Cerebellar nuclear complex (tissue), 1 donor: ENCODE results near the gene ITSN1.

Source experiments
- DNase-seq, 2 experiments: peaks; one replicate each; lab custom pipeline; 2025; lab: John Stamatoyannopoulos, UW

ITSN1 gene

DNA sequence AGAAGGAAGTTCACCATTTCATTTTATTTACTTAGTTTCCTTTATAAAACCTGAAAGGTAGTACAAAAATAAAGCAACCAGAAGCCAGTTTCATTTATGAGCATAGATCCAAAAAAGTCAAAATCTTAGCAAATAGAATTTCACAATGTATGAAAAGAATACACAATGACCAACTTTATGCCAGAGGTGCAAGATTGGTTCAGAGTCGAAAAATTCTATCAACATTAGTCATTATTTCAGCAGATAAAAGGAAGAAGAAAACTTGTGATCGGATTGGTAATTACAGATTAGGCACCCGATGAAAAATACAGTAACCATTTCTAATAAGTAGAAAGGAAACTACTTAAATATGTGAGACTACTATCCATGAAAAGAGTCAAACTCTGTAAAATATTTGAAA lies 89.1 kb downstream of the ITSN1 start:
- DNase-seq, result no peak

DNA sequence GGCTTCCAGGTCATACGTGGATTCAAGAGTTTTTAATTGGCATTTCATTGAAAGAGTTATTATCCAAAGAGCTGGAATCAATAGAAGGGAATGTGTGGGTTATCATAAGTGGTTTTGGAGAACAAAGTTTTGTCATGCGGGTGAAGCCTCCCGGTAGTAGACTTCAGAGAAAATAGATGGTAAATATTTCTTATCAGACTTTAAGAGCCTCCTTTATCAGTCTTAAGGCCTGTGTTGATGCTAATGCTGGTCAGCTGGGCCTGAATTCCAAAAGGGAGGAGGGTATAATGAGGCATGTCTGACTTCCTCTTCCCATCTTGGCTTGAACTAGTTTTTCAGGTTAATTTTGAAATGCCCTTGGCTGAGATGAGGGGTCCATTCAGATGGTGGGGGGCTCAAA lies 89.7 kb downstream of the ITSN1 start:
- DNase-seq, result no peak

DNA sequence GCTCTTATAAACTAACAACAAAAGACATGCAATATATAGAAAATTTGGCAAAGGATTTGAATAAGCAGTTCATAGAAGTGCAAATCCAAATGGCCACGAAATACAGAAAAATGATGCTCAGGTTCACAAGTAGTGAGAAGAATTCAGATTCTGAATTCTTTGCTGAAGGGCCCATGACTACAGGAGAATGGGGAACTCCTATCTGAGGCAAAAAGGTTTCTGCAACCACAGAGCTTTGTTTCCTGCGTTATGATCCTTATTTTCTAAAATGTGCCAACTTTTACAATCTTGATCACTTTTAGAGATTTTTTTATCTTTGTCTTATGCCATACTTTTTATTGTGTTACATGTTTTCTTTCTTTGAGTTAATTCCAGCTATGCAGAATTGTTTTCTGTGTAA lies 91.3 kb downstream of the ITSN1 start:
- no peak for DNase-seq

DNA sequence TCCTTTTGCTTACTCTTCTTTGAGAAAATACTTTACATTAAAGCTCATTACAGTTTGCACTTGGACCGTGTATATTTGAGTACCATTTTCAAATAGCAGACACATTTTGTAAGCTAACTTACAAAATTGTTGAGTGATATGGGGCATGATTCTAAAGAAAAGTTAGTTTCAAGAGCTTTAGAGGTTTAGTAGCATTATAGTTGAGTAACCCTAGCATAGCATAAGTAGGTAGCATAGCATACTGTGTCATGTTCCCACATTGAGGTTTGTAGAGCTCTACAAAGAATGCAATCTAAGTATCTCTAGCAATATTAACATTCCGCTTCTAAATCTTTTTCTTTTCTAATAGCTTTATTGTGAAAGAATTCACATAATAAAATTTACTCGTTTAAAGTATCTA lies 92.0 kb downstream of the ITSN1 start:
- no peak for DNase-seq

DNA sequence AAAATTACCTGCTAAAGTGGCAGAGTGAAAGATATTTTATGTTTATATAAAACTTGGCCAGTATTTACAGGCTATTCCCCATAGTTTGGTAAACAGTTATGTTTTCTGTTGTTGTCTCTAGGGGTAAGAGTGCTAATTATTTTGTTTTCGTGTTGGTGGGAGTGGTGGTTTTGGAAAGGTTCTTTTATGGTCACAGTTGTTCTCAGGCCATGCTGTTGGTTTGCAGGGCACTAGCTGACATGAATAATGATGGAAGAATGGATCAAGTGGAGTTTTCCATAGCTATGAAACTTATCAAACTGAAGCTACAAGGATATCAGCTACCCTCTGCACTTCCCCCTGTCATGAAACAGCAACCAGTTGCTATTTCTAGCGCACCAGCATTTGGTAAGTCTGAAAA lies 92.5 kb downstream of the ITSN1 start:
- DNase-seq, result no peak

DNA sequence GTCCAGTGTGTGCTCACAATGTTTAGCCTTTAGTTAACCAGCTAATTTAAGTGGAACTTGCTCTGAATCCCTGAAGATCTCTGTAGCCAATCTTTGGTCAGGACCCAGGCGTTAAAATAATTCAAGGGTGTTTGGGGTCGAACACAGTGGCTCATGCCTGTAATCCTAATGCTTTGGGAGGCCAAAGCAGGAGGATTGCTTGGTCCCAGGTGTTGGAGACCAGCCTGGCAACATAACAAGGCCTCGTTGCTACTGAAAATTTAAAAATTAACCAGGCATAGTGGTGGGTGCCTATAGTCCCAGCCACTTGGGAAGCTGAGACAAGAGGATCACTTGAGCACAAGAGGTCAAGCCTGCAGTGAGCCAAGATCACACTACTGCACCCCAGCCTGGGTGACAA lies 94.3 kb downstream of the ITSN1 start:
- DNase-seq, result no peak

DNA sequence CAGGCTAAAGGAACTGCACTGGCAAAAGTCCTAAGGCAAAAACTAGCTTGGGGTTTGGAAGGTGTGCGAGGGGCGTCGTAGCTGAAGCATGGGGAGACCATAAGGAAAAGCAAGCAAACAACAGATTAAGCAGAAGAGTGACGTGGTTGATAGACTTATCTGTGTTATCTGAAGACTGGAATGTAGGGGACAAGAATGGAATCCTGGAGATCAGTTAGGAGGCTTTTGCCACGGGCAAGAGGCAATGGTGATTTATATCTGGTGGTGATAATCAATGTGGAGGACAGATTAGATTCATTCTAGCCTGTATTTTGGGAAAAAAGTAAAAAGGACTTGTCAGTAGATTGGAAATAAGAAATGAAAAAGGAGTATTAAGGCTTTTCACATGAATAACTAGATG lies 97.4 kb downstream of the ITSN1 start:
- DNase-seq, result no peak

DNA sequence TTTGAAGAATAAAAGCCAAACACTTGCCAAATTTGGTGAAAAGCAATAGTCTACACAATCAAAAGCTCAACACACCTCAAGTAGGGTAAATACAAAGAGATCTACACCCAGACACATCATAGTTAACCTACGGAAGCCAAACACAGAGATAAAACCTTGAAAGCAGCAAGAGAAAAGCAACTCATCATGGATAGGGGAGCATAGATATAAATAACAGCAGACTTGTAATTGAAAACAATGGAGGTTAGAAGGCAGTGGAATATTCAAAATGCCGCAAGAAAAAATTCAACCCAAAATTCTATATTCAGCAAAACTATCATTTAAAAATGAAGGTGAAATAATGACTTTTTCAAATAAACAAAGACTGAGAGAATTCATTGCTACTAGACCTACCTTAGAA lies 105.1 kb downstream of the ITSN1 start:
- DNase-seq, result no peak

DNA sequence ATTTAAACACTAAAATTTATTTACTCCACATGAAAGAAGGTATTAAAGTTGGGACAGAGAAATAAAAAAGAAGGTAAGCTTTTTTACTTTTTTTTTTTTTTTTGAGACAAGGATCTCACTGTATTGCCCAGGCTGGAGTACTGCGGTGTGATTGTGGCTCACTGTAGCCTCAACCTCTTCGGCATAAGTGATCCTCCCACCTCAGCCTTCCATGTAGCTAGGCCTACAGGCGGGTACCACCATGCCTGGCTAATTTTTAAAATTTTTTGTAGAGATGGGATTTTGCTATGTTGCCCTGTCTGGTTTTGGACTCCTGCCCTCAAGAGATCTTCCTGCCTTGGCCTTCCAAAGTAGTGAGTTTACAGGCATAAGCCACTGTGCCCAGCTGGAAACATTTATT lies 106.6 kb downstream of the ITSN1 start:
- no peak for DNase-seq

DNA sequence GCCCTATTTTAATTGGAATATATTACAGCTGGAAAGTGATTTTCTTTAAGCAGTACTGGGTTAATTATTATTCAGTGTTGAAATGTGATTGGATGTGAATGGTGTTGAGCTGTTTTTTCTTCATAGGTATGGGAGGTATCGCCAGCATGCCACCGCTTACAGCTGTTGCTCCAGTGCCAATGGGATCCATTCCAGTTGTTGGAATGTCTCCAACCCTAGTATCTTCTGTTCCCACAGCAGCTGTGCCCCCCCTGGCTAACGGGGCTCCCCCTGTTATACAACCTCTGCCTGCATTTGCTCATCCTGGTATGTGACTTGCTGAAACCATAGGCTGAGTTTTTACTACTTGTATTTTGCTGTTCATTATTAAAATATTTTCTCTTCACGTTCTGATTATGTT lies 107.7 kb downstream of the ITSN1 start:
- no peak for DNase-seq

DNA sequence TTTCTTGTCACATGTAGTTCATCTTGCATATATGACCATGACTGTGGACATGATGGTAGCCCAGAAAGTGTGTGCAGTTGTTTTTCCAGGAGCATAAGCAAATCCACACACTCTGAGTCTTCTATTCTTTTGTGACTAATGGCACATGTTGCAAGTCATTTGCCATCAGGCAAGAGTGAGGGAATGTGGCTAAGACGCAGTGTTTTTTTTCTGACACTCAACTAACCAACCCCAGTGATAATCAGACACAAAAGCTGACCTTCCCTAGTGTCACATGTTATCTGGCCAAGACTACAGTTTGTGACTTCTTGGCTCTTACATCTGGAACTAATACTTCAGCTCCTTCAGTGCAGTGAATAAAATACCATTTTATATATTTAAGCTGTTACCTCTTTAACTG lies 108.8 kb downstream of the ITSN1 start:
- DNase-seq, result no peak

DNA sequence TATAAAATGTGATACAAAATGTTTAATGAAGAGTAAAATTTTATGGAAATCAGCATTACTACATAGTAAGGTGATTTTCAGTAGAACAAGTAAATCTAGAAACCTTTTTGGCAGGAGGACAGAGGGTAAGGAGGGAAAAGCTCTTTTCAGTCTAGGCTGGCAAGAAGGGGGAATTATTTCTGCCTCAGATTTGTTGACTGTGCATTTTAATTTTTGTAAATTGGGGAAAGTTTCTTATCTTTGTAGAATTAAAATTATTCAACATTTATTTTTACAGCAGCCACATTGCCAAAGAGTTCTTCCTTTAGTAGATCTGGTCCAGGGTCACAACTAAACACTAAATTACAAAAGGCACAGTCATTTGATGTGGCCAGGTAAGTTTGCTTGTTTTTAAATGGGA lies 109.2 kb downstream of the ITSN1 start:
- no peak for DNase-seq

DNA sequence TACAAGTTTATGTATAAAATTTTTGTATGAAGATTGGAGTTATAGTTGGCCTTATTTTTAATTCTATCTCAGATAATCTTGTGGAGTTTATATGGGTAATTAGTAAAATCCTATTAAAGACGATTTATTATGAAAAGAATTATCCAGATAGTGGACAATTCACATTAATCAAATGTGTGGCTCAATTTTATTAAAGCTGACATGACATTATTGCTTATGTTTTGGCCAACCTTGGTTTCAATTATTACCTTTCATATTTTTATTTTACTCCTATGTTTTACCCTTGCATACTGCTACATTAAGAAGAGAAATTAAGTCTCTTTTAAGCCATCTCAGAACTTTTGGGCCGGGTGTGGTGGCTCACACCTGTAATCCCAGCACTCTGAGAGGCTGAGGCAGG lies 110.0 kb downstream of the ITSN1 start:
- DNase-seq, result no peak

DNA sequence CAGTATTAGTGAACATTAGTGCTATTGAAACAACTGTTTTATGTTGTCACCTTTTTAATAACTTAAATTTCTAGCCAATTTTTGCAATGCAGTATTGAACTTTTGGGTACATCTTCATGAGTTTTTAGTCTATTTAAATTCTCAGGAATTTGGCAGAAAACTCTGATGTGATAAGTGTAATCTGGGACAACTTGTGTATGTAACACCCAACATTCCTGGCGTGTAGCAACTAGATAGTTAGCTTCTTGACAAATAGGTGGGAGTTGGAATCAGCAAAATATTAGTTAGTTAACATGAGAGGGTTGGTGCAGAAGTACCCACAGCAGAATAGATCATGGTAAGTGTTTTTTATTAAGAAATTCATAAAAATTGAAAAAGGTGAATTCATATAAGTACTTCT lies 111.6 kb downstream of the ITSN1 start:
- DNase-seq, result no peak

DNA sequence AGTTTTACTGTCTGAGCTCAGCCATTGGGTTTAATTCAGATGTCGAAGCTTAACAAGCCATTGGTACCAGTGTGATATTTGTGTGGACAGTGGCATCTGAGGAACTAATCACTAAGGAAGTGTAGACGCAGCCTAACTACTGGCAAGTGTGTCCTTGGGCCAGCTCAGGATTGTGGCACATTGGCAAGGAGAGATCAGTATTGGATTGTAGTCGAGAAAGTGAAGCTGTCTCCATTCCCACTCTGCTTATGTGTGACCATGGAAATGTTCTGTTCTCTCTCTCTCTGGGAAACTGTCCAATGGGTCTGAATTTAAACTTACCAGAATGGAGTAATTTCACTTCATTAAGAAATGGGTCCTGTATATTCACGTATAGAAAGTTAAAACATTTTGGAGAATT lies 112.2 kb downstream of the ITSN1 start:
- no peak for DNase-seq

DNA sequence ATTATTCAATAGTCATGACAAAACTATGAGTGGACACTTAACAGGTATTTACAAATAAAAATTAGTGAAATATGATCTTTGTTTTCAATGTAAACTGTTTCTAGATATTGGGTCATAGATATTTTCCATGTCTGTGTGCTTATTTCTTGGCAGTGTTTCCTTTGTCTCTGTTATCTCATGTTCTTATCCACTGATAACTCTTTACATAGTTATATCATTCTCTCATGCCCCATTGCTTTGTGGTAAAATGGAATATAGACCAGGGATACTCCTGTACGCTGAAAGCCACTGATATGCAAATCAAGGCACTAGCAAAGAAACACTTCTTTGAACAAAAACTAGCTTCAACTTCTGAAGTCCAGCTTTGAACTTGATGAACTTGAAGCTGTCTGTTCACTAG lies 113.1 kb downstream of the ITSN1 start:
- DNase-seq, result no peak

DNA sequence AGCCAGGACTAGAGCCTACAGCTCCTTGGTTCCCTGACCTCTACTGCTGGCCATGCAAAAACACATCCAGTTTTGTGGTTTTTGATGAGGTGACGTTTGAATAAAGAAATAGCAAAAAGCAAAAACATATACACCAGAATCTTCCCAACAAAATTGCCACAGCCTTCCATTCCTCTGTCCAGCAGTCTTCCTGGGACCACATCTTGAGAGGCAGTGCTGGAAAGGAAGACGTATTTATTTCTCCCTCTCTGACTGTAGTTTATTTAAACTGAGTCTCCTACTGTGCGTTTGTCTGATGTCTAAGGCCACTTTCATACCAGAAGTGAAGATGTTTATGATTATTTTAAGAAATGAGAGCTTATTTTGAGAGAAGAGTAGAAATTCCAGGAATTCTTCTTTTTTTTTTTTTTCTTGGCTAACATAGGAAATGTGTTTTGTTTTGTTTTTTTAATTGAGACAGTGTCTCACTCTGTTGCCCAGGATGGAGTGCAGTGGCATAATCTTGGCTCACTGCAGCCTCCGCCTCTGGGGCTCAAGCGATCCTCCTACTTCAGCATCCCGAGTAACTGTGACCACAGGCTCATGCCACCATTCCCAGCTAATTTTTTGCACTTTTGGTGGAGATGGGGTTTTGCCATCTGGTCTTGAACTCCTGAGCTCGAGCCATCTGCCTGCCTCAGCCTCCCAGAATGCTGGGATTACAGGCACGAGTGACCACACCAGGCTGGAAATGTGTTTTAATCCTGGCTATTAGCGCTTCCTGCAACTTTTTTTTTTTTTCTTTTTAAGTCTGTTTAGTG lies 118.5 kb downstream of the ITSN1 start:
- no peak for DNase-seq

DNA sequence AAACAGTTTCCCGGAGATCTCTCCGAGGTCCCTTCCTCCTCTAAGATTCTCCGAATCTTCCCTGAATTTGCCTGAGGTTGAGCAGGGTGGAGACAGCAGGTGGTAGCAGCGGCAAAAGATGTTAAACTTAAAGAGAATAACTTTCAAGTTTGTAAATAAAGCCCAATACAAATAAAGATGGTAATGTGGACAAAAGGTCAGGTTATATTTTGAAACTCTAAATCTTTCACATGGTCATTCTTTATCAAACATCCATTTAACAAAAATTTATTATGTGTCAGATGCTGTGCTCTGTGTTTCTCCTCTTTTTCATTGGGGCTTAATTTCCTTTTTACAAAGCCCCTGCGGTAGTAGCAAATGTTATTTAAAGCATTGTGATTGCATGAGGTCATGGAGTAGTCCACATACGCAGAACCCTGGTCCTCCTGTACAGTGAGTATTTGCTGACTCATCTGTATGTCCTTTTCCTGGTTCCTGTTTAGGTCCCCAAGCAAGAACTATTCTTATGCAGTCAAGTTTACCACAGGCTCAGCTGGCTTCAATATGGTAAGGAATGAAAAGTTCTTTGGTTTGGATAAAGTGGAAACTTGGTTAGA lies 119.2 kb downstream of the ITSN1 start:
- DNase-seq, result no peak

DNA sequence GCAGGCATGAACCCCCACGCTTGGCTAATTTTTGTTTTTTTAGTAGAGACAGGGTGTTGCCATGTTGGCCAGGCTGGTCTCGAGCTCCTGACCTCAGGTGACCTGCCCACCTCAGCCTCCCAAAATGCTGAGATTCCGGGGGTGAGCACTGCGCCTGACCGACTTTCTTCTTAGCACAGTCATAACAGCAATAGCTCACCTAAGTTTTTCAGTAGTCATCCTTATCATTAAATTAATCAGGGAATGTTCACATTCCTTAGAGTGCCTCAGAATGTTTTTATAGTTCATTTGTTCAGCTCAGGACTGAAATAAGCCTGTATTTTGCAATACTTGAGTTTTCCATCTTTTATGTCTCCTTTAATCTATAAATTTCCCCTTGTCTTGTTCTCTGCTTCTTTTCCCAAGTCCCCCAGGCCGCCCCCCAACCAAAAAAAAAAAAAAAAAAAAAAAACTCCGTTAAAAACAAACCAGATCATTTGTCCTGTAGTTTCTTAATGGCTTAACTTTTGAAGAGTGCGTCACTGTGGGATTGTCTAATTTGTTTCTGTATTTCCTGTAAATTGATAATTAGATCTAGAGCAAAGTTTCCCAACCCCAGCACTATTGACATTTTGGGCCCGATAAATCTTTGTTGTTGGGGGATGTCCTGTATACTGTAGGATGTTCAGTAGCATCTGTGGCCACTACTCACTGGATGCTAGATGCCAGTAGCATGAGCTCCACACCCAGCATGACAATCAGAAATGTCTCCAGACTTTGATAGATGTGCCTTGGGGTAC lies 120.7 kb downstream of the ITSN1 start:
- DNase-seq, result no peak

DNA sequence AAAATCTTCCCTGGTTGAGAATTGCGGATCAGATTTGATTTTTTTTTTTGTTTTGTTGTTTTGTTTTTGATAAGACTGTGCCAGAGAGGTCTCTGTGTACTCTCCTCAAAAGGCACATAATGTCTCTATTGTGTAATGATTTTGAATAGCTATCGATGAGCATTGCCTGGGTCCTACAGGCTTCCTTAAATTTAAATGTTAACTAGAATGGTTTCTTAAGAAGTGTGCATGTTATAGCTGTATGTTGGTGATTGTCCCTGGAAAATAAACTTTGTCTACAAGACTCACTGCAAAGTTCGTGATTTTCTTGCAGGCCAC lies 121.2 kb downstream of the ITSN1 start:
- no peak for DNase-seq

DNA sequence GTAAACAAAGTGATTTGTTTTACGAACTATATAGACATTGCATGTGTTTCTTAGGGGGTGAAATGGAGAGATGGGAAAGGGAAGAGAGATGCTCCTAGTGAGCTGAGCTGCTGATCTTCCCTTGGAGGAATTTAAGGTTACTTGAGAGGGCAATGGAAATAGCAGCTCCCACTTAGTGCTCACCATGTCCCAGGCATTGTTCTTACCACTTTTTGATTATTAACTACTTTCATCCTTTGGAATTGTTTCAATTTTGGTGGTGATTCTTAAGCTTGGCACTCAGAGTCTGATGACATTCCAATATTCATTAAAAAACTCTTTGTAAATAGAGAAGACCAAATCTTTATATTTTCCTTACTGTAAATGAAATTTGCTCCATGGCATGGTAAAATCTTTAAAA lies 124.9 kb downstream of the ITSN1 start:
- DNase-seq, result no peak

DNA sequence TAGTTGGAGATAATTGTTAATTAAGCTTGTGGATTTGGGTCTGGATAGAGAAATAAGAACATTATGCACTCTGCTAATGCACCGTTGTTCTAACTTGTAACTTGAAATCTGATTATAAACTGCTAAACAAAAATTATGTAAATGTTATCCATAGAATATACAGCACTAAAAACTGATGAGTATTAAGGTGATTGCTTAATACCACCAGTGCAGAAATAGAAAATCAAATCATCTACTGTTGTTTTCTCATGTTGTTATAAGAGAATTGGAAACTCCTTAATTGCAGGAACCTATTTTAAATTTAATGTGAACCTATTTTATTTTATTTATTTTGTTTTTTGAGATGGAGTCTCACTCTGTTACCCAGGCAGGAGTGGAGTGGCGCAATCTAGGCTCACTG lies 125.7 kb downstream of the ITSN1 start:
- no peak for DNase-seq

DNA sequence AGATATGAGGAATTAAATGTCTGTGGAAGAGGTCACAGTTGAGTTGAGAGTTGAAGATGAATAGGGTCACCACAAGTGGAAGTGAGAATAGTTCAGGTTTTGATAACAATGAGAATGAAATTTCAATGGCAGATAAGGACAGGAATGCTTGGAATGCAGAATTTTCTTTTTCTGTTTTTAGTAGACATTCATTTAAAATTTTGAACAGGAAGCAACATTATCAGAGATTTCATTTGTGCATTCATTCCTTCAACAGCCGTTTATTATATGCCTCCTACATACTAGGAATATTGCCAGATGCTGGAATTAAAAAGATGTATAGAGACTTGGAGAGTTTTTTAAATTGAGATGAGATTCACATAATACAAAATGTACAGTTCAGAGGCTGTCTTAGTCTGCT lies 126.8 kb downstream of the ITSN1 start:
- DNase-seq, result no peak

DNA sequence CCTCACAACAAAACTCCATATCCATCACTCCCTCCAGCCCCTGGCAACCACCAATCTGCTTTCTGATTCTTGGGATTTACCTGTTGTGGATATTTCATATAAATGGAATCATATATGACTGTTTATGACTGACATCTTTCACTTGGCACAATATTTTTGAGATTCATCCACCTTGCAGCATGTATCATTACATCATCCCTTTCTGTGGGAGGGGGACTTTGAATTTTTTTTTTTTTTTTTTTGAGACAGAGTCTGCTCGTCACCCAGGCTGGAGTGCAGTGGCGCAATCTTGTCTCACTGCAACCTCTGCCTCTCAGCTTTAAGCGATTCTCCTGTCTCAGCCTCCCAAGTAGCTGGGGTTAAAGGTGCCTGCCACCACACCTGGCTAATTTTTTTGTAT lies 128.2 kb downstream of the ITSN1 start:
- no peak for DNase-seq
